ENCODE measurements around the gene CAPZB. TPM values are rescaled to one million over a fixed set of nuclear protein-coding genes. Genes with fewer than 3 reads are reported as not detected.

The CAPZB gene
- total and polyA plus RNA-seq, 4 donors, result 230 to 297 (median 272) TPM

- Histone ChIP-seq H3K4me3 (ENCODE audit: low read length in 2 of 2) (no peak overlapping the region), H3K27me3 (ENCODE audit: control insufficient read depth in 1 of 2, insufficient read depth in 2 of 2, low read length in 1 of 2) (no peaks in the 10 kb centered on the region), H3K4me1 (ENCODE audit: control insufficient read depth in 1 of 2, insufficient read depth in 2 of 2, low read length in 2 of 2) (no peaks in the 10 kb centered on the region), H3K36me3 (ENCODE audit: control insufficient read depth in 1 of 2, insufficient read depth in 2 of 2, low read length in 1 of 2) (peaks cover 0 to 4% of the 10 kb centered on the region in 2 donors), H3K27ac (ENCODE audit: low read depth in 1 of 2, low read length in 2 of 2) (no peak overlapping the region), H3K9me3 (ENCODE audit: control insufficient read depth, low read length) (no peaks in the 10 kb centered on the region)
- WGBS, 2 donors, result 77 to 80% methylated on average over 14 of the region's 14 CpGs
- ATAC-seq (ENCODE audit: low FRiP score) (no peak), DNase-seq (no peak)
- intact Hi-C loops (cut with DNase I), result no loop called here
Measured at GRCh38 chr1:19374083-19374801, 111.1 kb downstream of the CAPZB start.

GRCh38 chr1:19373211-19374082 lies 111.9 kb downstream of the CAPZB start:
- intact Hi-C loops (cut with DNase I), result no loop called here
- WGBS, 2 donors, result 75 to 77% methylated on average over 15 of the region's 15 CpGs
- Histone ChIP-seq H3K27me3 (ENCODE audit: control insufficient read depth in 1 of 2, insufficient read depth in 2 of 2, low read length in 1 of 2) (no peaks in the 10 kb centered on the region), H3K9me3 (ENCODE audit: control insufficient read depth, low read length) (no peaks in the 10 kb centered on the region), H3K27ac (ENCODE audit: low read depth in 1 of 2, low read length in 2 of 2) (no peak overlapping the region), H3K4me3 (ENCODE audit: low read length in 2 of 2) (no peak overlapping the region), H3K4me1 (ENCODE audit: control insufficient read depth in 1 of 2, insufficient read depth in 2 of 2, low read length in 2 of 2) (no peaks in the 10 kb centered on the region), H3K36me3 (ENCODE audit: control insufficient read depth in 1 of 2, insufficient read depth in 2 of 2, low read length in 1 of 2) (peaks cover 0 to 4% of the 10 kb centered on the region in 2 donors)
- peak in 1 of 2 donors; percentile 17 for DNase-seq
- no peak for ATAC-seq (ENCODE audit: low FRiP score)

- H3K9me3 ChIP-seq (ENCODE audit: control insufficient read depth, low read length), result no peaks in the 10 kb centered on the region
- no peaks in the 10 kb centered on the region for H3K27me3 ChIP-seq (ENCODE audit: control insufficient read depth in 1 of 2, insufficient read depth in 2 of 2, low read length in 1 of 2)
- H3K4me3 ChIP-seq (ENCODE audit: low read length in 2 of 2), result no peak overlapping the region
- 81 to 86% methylated on average over 7 of the region's 7 CpGs for WGBS, 2 donors
- H3K36me3 ChIP-seq (ENCODE audit: control insufficient read depth in 1 of 2, insufficient read depth in 2 of 2, low read length in 1 of 2), result no peaks in the 10 kb centered on the region
- no peak for DNase-seq
- H3K27ac ChIP-seq (ENCODE audit: low read depth in 1 of 2, low read length in 2 of 2), result no peak overlapping the region
- peak; percentile 20 for ATAC-seq (ENCODE audit: low FRiP score)
- intact Hi-C loops (cut with DNase I), result no loop called here
- H3K4me1 ChIP-seq (ENCODE audit: control insufficient read depth in 1 of 2, insufficient read depth in 2 of 2, low read length in 2 of 2), result no peaks in the 10 kb centered on the region
Measured at GRCh38 chr1:19372602-19373001, 112.7 kb downstream of the CAPZB start.

GRCh38 chr1:19372136-19372514 lies 113.2 kb downstream of the CAPZB start:
- Histone ChIP-seq H3K9me3 (ENCODE audit: control insufficient read depth, low read length) (no peaks in the 10 kb centered on the region), H3K27ac (ENCODE audit: low read depth in 1 of 2, low read length in 2 of 2) (no peak overlapping the region), H3K4me3 (ENCODE audit: low read length in 2 of 2) (no peak overlapping the region), H3K4me1 (ENCODE audit: control insufficient read depth in 1 of 2, insufficient read depth in 2 of 2, low read length in 2 of 2) (no peaks in the 10 kb centered on the region), H3K27me3 (ENCODE audit: control insufficient read depth in 1 of 2, insufficient read depth in 2 of 2, low read length in 1 of 2) (no peaks in the 10 kb centered on the region), H3K36me3 (ENCODE audit: control insufficient read depth in 1 of 2, insufficient read depth in 2 of 2, low read length in 1 of 2) (no peaks in the 10 kb centered on the region)
- no peak for DNase-seq
- ATAC-seq (ENCODE audit: low FRiP score), result no peak
- intact Hi-C loops (cut with DNase I), result no loop called here
- 81 to 82% methylated on average over 5 of the region's 5 CpGs for WGBS, 2 donors

- intact Hi-C loops (cut with DNase I), result no loop called here
- DNase-seq (no peak), ATAC-seq (ENCODE audit: low FRiP score) (no peak)
- 92% methylated on average over 23 of the region's 23 CpGs for WGBS, 2 donors
- Histone ChIP-seq H3K4me3 (ENCODE audit: low read length in 2 of 2) (no peak overlapping the region), H3K36me3 (ENCODE audit: control insufficient read depth in 1 of 2, insufficient read depth in 2 of 2, low read length in 1 of 2) (no peaks in the 10 kb centered on the region), H3K27ac (ENCODE audit: low read depth in 1 of 2, low read length in 2 of 2) (no peak overlapping the region), H3K9me3 (ENCODE audit: control insufficient read depth, low read length) (no peaks in the 10 kb centered on the region), H3K27me3 (ENCODE audit: control insufficient read depth in 1 of 2, insufficient read depth in 2 of 2, low read length in 1 of 2) (no peaks in the 10 kb centered on the region), H3K4me1 (ENCODE audit: control insufficient read depth in 1 of 2, insufficient read depth in 2 of 2, low read length in 2 of 2) (no peaks in the 10 kb centered on the region)
Measured at GRCh38 chr1:19371226-19372135, 113.9 kb downstream of the CAPZB start.

GRCh38 chr1:19370453-19371170 lies 114.7 kb downstream of the CAPZB start:
- Histone ChIP-seq H3K27ac (ENCODE audit: low read depth in 1 of 2, low read length in 2 of 2) (no peak overlapping the region), H3K36me3 (ENCODE audit: control insufficient read depth in 1 of 2, insufficient read depth in 2 of 2, low read length in 1 of 2) (no peaks in the 10 kb centered on the region), H3K9me3 (ENCODE audit: control insufficient read depth, low read length) (no peaks in the 10 kb centered on the region), H3K27me3 (ENCODE audit: control insufficient read depth in 1 of 2, insufficient read depth in 2 of 2, low read length in 1 of 2) (no peaks in the 10 kb centered on the region), H3K4me1 (ENCODE audit: control insufficient read depth in 1 of 2, insufficient read depth in 2 of 2, low read length in 2 of 2) (no peaks in the 10 kb centered on the region), H3K4me3 (ENCODE audit: low read length in 2 of 2) (no peak overlapping the region)
- ATAC-seq (ENCODE audit: low FRiP score) (no peak), DNase-seq (no peak)
- intact Hi-C loops (cut with DNase I), result no loop called here
- WGBS, 2 donors, result 63 to 68% methylated on average over 13 of the region's 13 CpGs

- ATAC-seq (ENCODE audit: low FRiP score) (peak; percentile 16), DNase-seq (no peak)
- WGBS, 2 donors, result 77 to 78% methylated on average over 16 of the region's 16 CpGs
- no peak overlapping the region for H3K27ac ChIP-seq (ENCODE audit: low read depth in 1 of 2, low read length in 2 of 2)
- no peaks in the 10 kb centered on the region for H3K4me1 ChIP-seq (ENCODE audit: control insufficient read depth in 1 of 2, insufficient read depth in 2 of 2, low read length in 2 of 2)
- intact Hi-C loops (cut with DNase I), result no loop called here
- H3K27me3 ChIP-seq (ENCODE audit: control insufficient read depth in 1 of 2, insufficient read depth in 2 of 2, low read length in 1 of 2), result no peaks in the 10 kb centered on the region
- H3K4me3 ChIP-seq (ENCODE audit: low read length in 2 of 2), result no peak overlapping the region
- H3K9me3 ChIP-seq (ENCODE audit: control insufficient read depth, low read length), result no peaks in the 10 kb centered on the region
- no peaks in the 10 kb centered on the region for H3K36me3 ChIP-seq (ENCODE audit: control insufficient read depth in 1 of 2, insufficient read depth in 2 of 2, low read length in 1 of 2)
Measured at GRCh38 chr1:19369396-19370090, 115.8 kb downstream of the CAPZB start.

Measured in aorta (tissue), 5 donors.